ENCODE measurements around the gene SLC16A1.

Gene SLC16A1

DNA sequence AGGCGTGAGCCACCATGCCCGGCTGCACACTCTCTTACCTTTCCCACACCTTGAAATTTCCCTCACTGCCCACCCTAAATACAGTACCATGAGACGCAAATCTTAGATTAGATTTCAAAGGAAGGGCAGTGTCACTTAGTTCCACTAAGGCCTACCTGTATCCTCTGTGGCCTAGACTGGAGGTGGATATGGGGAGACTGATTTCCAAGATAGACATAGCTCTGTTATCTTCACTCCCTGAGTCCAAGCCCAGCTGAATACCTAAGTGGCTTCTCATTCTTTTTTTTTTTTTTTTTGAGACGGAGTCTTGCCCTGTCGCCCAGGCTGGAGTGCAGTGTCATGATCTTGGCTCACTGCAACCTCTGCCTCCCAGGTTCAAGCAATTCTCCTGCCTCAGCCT lies 89.0 kb downstream of the SLC16A1 start:
- TF ChIP-seq, protein P1, sequence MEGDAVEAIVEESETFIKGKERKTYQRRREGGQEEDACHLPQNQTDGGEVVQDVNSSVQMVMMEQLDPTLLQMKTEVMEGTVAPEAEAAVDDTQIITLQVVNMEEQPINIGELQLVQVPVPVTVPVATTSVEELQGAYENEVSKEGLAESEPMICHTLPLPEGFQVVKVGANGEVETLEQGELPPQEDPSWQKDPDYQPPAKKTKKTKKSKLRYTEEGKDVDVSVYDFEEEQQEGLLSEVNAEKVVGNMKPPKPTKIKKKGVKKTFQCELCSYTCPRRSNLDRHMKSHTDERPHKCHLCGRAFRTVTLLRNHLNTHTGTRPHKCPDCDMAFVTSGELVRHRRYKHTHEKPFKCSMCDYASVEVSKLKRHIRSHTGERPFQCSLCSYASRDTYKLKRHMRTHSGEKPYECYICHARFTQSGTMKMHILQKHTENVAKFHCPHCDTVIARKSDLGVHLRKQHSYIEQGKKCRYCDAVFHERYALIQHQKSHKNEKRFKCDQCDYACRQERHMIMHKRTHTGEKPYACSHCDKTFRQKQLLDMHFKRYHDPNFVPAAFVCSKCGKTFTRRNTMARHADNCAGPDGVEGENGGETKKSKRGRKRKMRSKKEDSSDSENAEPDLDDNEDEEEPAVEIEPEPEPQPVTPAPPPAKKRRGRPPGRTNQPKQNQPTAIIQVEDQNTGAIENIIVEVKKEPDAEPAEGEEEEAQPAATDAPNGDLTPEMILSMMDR (IDR thresholded peaks at IDR 0.05; ENCODE audit: low read depth, low read length) = no peak
- no peak overlapping the region for H3K4me3 ChIP-seq (ENCODE audit: low read depth, low read length)

DNA sequence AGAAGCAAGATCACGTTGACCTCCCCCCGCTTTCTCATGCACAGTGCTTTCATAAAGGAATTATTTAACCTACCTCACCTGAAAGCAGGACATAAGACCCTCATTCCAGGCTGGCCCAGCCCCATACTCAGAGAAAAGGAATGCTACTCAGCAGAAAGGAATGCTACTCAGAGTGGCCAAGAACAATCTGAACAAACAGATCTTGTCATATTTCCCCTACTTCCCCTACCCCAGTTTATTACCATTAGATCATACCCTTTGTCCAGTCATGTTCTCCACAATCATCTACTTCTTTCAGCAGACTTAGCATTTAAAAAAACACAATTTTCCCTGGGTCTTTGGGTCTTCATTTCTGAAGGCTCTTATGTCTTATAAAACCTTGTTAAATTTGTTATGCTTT lies 89.8 kb downstream of the SLC16A1 start:
- no peak overlapping the region for H3K4me3 ChIP-seq (ENCODE audit: low read depth, low read length)
- TF ChIP-seq, protein P1 (IDR thresholded peaks at IDR 0.05; ENCODE audit: low read depth, low read length) = no peak

DNA sequence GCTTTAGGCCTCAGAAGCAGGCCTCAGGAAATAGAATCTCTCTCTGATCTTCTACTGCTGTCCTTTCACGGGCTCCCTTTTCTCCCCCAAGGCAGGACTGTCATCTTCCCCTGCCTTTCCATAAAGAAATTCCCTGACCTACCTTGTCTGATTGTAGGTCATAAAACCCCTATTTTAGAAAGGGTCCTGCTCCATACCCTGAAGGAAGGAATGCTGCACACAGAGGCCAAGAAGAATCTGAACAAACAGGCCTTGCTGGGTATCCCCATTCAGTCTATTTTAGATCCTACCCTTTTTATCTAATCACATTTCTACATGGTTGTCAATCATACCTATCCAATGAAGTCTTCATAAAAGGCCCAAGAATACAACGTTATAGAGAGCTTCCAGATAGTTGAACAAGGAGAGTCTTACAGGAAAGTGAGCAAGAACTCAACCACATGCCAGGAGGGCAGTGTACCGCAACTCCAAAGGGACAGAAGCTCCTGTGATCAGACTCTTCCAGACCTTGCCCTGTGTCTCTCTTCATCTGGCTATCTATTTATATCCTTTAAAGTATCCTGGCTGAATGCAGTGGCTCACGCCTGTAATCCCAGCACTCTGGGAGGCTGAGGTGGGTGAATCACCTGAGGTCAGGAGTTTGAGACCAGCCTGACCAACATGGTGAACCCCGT lies 93.1 kb downstream of the SLC16A1 start:
- TF ChIP-seq, protein P1 (IDR thresholded peaks at IDR 0.05; ENCODE audit: low read depth, low read length) = no peak

More for the DNA sequence above, 93.1 kb downstream of the SLC16A1 start:
- no peak overlapping the region for H3K4me3 ChIP-seq (ENCODE audit: low read depth, low read length)

All from WI38 (cell line).